Measurements from ENCODE around the gene PLPPR3.

DNA sequence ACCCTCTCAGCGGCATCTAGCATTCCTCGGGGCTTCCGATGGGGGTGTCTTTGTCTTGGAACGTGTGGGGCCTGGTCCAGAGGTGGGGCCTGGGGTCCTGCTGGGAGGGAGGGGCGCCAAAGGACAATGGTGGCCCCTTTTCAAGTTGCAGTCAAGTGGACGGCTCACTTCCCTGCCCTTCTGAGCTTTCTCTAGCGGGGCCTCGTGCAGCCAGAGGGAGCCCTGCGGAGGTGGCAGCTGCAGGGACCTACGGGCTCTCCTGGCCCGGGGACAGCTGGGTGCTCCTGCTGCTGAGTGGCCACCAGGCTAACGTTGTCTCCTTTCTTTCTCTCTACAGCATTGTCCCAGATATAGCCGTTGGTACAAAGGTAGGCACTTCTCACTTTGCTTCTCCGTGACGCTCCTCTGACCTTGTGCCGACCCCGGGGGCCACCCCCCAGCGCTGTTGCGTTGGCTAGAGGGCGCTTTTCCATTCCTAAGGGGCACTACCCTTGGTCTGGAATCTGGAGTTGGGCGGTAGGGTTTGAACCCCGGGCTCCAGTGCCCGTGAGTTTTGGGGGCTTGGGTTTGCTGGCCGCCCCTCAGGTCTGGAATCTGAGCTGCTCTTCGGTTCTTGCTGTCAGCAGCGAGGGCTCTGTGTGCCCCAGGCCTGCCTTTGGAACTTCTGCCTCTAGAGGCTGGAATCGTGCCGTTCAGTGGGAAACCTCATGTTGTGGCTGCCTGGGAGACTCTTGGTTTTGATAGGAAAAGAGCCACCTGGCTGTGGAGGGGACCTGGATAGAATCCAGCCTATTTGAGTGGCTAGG, 22.5 kb downstream of the PLPPR3 start:
- no peak for TF ChIP-seq GATA2 (IDR thresholded peaks at IDR 0.05; ENCODE audit: low read depth, low read length)
- TF ChIP-seq GATA3 (IDR thresholded peaks at IDR 0.05; ENCODE audit: low read depth, low read length) = no peak

Data from SH-SY5Y (cell line).